Naive B cell (primary cell): ENCODE data around the gene DHTKD1. TPM values are rescaled to one million over a fixed set of nuclear protein-coding genes. Genes with fewer than 3 reads are reported as not detected.
"Not testable (repeated sequence)": the region's sequence is repeated elsewhere in the genome, so short reads cannot be mapped to it uniquely, and the experiment has no call there.

Experiments used
- ATAC-seq, 2 donors: fragments of 150-1000 bp; cut with Tn5 transposase; 2 replicates each; pipeline ENCODE4 v1.10.0; 2021; ENCODE audit warnings: low read depth in 2 of 2, mild to moderate bottlenecking in 2 of 2, moderate library complexity in 2 of 2
- DNase-seq: peaks from one replicate; pipeline ENCODE4 v3.0.0; 2022
- H3K27ac Mint-ChIP-seq, 6 donors: one replicate each; pipeline ENCODE4 v1.8.0; 2020 to 2022; ENCODE audit warnings: mild to moderate bottlenecking in 6 of 6, mixed read lengths in 6 of 6, moderate library complexity in 5 of 6, inconsistent platforms in 2 of 6
- H3K27me3 Mint-ChIP-seq, 3 donors: one replicate each; pipeline ENCODE4 v1.8.0; 2021 to 2022; ENCODE audit warnings: mixed read lengths in 3 of 3, mild to moderate bottlenecking in 1 of 3
- H3K36me3 Mint-ChIP-seq, 2 donors: one replicate each; pipeline ENCODE4 v1.8.0; 2020 to 2022; ENCODE audit warnings: mixed read lengths in 2 of 2, inconsistent platforms in 1 of 2, mild to moderate bottlenecking in 1 of 2
- H3K4me1 Mint-ChIP-seq, 3 donors: one replicate each; pipeline ENCODE4 v1.8.0; 2020 to 2022; ENCODE audit warnings: mixed read lengths in 3 of 3, inconsistent platforms in 1 of 3, mild to moderate bottlenecking in 1 of 3, moderate library complexity in 1 of 3
- H3K4me3 Mint-ChIP-seq, 8 donors: one replicate each; pipeline ENCODE4 v1.8.0; 2020 to 2022; ENCODE audit warnings: mild to moderate bottlenecking in 8 of 8, mixed read lengths in 8 of 8, moderate library complexity in 8 of 8, inconsistent platforms in 2 of 8
- H3K9me3 Mint-ChIP-seq, 7 donors: one replicate each; pipeline ENCODE4 v1.8.0; 2020 to 2022; ENCODE audit warnings: mixed read lengths in 7 of 7, mild to moderate bottlenecking in 5 of 7, inconsistent platforms in 2 of 7, moderate library complexity in 1 of 7
- polyA plus RNA-seq, 6 donors: library from polyadenylated mRNA; unstranded; fragments of 300-500 nt; fragmentation: Illumina TruSeq; gene quantifications; one replicate each; pipeline ENCODE4 v1.2.3, GENCODE V29; 2021; ENCODE audit warnings: low read depth in 6 of 6

DHTKD1 gene
- polyA plus RNA-seq, 6 donors from 2014 or later = 22.2 to 48.7 (median 29.3) TPM

- ATAC-seq (peak; percentile 68 to 81), DNase-seq (peak; percentile 97)
- peak within 1 kb of the TSS; percentile 99 to 100 (median 100) for H3K27ac Mint-ChIP-seq
- no peaks in the 10 kb centered on the region for H3K36me3 Mint-ChIP-seq
- peak within 1 kb of the TSS; percentile 92 to 99 (median 97) for H3K4me3 Mint-ChIP-seq
- no peaks in the 10 kb centered on the region for H3K27me3 Mint-ChIP-seq
- H3K9me3 Mint-ChIP-seq = no peaks in the 10 kb centered on the region
- H3K4me1 Mint-ChIP-seq = peaks cover 31 to 41% (median 34%) of the 10 kb centered on the region in 3 donors
Observed at GRCh38 chr10:12042797-12043651, 25.7 kb upstream of the DHTKD1 start, which contains the start of gene UPF2. UPF2 (minus strand) TSS chr10:12042809; CDS start chr10:12035423, 7,386 bp downstream.

- ATAC-seq (no peak), DNase-seq (no peak)
- no peaks in the 10 kb centered on the region for H3K27me3 Mint-ChIP-seq
- peaks cover 28 to 32% (median 29%) of the 10 kb centered on the region in 3 donors for H3K4me1 Mint-ChIP-seq
- H3K9me3 Mint-ChIP-seq = peaks cover 0 to 1% (median 0%) of the 10 kb centered on the region in 7 donors
- H3K27ac Mint-ChIP-seq = peak overlapping the region in 3 of 6 donors; percentile 10 to 62 (median 31)
- peak overlapping the region in 2 of 8 donors; percentile 1 to 92 for H3K4me3 Mint-ChIP-seq
- H3K36me3 Mint-ChIP-seq = no peaks in the 10 kb centered on the region
Observed at GRCh38 chr10:12045596-12045995, 23.2 kb upstream of the DHTKD1 start.

GRCh38 chr10:12048547-12048946, 20.2 kb upstream of the DHTKD1 start:
- H3K36me3 Mint-ChIP-seq = no peaks in the 10 kb centered on the region
- peaks cover 20 to 30% (median 25%) of the 10 kb centered on the region in 3 donors for H3K4me1 Mint-ChIP-seq
- H3K9me3 Mint-ChIP-seq = peaks cover 0 to 2% (median 0%) of the 10 kb centered on the region in 7 donors
- no peak for ATAC-seq
- H3K27me3 Mint-ChIP-seq = no peaks in the 10 kb centered on the region
- H3K4me3 Mint-ChIP-seq = no peak overlapping the region
- peak overlapping the region in 2 of 6 donors; percentile 22 to 93 for H3K27ac Mint-ChIP-seq
- DNase-seq = no peak

GRCh38 chr10:12050528-12050927, 18.2 kb upstream of the DHTKD1 start:
- peaks cover 25 to 37% (median 31%) of the 10 kb centered on the region in 3 donors for H3K4me1 Mint-ChIP-seq
- ATAC-seq (no peak), DNase-seq (no peak)
- H3K27me3 Mint-ChIP-seq = no peaks in the 10 kb centered on the region
- peak overlapping the region in 1 of 8 donors; percentile 16 for H3K4me3 Mint-ChIP-seq
- H3K9me3 Mint-ChIP-seq = peaks cover 0 to 2% (median 0%) of the 10 kb centered on the region in 7 donors
- H3K36me3 Mint-ChIP-seq = no peaks in the 10 kb centered on the region
- H3K27ac Mint-ChIP-seq = peak overlapping the region in 2 of 6 donors; percentile 59 to 62

- peaks cover 25 to 37% (median 31%) of the 10 kb centered on the region in 3 donors for H3K4me1 Mint-ChIP-seq
- H3K27ac Mint-ChIP-seq = peak overlapping the region in 5 of 6 donors; percentile 17 to 80 (median 62)
- no peaks in the 10 kb centered on the region for H3K27me3 Mint-ChIP-seq
- no peaks in the 10 kb centered on the region for H3K36me3 Mint-ChIP-seq
- peak; percentile 17 for DNase-seq
- H3K4me3 Mint-ChIP-seq = peak overlapping the region in 4 of 8 donors; percentile 1 to 75 (median 31)
- ATAC-seq = peak; percentile 66 to 72
- peaks cover 0 to 2% (median 0%) of the 10 kb centered on the region in 7 donors for H3K9me3 Mint-ChIP-seq
Observed at GRCh38 chr10:12051241-12051640, 17.5 kb upstream of the DHTKD1 start.

GRCh38 chr10:12055732-12056131, 13.0 kb upstream of the DHTKD1 start:
- H3K27ac Mint-ChIP-seq = peak overlapping the region in 2 of 6 donors; percentile 51 to 58
- ATAC-seq = no peak

GRCh38 chr10:12056748-12057147, 12.0 kb upstream of the DHTKD1 start:
- H3K27me3 Mint-ChIP-seq = no peaks in the 10 kb centered on the region
- H3K4me1 Mint-ChIP-seq = peaks cover 5 to 20% (median 12%) of the 10 kb centered on the region in 3 donors
- DNase-seq = no peak
- no peak for ATAC-seq
- H3K4me3 Mint-ChIP-seq = no peak overlapping the region
- peaks cover 0 to 1% (median 0%) of the 10 kb centered on the region in 7 donors for H3K9me3 Mint-ChIP-seq
- peak overlapping the region in 1 of 6 donors; percentile 73 for H3K27ac Mint-ChIP-seq
- no peaks in the 10 kb centered on the region for H3K36me3 Mint-ChIP-seq

More at GRCh38 chr10:12055732-12056131, 13.0 kb upstream of the DHTKD1 start:
- H3K9me3 Mint-ChIP-seq = peaks cover 0 to 1% (median 0%) of the 10 kb centered on the region in 7 donors
- H3K4me3 Mint-ChIP-seq = no peak overlapping the region
- H3K4me1 Mint-ChIP-seq = peaks cover 13 to 31% (median 22%) of the 10 kb centered on the region in 3 donors
- no peaks in the 10 kb centered on the region for H3K27me3 Mint-ChIP-seq
- H3K36me3 Mint-ChIP-seq = no peaks in the 10 kb centered on the region
- no peak for DNase-seq

GRCh38 chr10:12061124-12061523, 7.6 kb upstream of the DHTKD1 start:
- Mint-ChIP-seq H3K9me3 (no peaks in the 10 kb centered on the region), H3K36me3 (no peaks in the 10 kb centered on the region), H3K27ac (peak overlapping the region in 1 of 6 donors; percentile 75), H3K27me3 (no peaks in the 10 kb centered on the region), H3K4me1 (no peaks in the 10 kb centered on the region), H3K4me3 (no peak overlapping the region)
- DNase-seq (no peak), ATAC-seq (no peak)

- H3K27me3 Mint-ChIP-seq = no peaks in the 10 kb centered on the region
- no peaks in the 10 kb centered on the region for H3K4me1 Mint-ChIP-seq
- H3K36me3 Mint-ChIP-seq = no peaks in the 10 kb centered on the region
- no peak for DNase-seq
- no peak for ATAC-seq
- no peak overlapping the region for H3K27ac Mint-ChIP-seq
- peak overlapping the region in 2 of 8 donors; percentile 30 to 37 for H3K4me3 Mint-ChIP-seq
- no peaks in the 10 kb centered on the region for H3K9me3 Mint-ChIP-seq
Observed at GRCh38 chr10:12062754-12063482, 5.8 kb upstream of the DHTKD1 start.

- H3K4me3 Mint-ChIP-seq = no peak overlapping the region
- H3K27ac Mint-ChIP-seq = no peak overlapping the region
- no peaks in the 10 kb centered on the region for H3K36me3 Mint-ChIP-seq
- H3K4me1 Mint-ChIP-seq = peaks cover 0 to 5% (median 3%) of the 10 kb centered on the region in 3 donors
- no peaks in the 10 kb centered on the region for H3K9me3 Mint-ChIP-seq
- no peak for DNase-seq
- no peaks in the 10 kb centered on the region for H3K27me3 Mint-ChIP-seq
- ATAC-seq = no peak
Observed at GRCh38 chr10:12063483-12063818, 5.3 kb upstream of the DHTKD1 start.

- H3K36me3 Mint-ChIP-seq = no peaks in the 10 kb centered on the region
- peak overlapping the region in 4 of 6 donors; percentile 67 to 98 (median 89) for H3K27ac Mint-ChIP-seq
- DNase-seq = no peak
- no peak for ATAC-seq
- no peaks in the 10 kb centered on the region for H3K9me3 Mint-ChIP-seq
- peaks cover 11 to 30% (median 23%) of the 10 kb centered on the region in 3 donors for H3K4me1 Mint-ChIP-seq
- H3K27me3 Mint-ChIP-seq = no peaks in the 10 kb centered on the region
- peak overlapping the region in 3 of 8 donors; percentile 34 to 69 (median 54) for H3K4me3 Mint-ChIP-seq
Observed at GRCh38 chr10:12067336-12067735, 1.4 kb upstream of the DHTKD1 start.

GRCh38 chr10:12071441-12071840, 2.7 kb downstream of the DHTKD1 start:
- H3K4me3 Mint-ChIP-seq = peak overlapping the region in 3 of 8 donors; percentile 59 to 97 (median 70)
- not testable (repeated sequence) for H3K27ac Mint-ChIP-seq

GRCh38 chr10:12073526-12073925, 4.8 kb downstream of the DHTKD1 start:
- no peak for ATAC-seq
- Mint-ChIP-seq H3K4me3 (peak overlapping the region in 2 of 8 donors; percentile 20 to 72), H3K36me3 (no peaks in the 10 kb centered on the region), H3K9me3 (peaks cover 0 to 2% (median 0%) of the 10 kb centered on the region in 7 donors), H3K4me1 (peaks cover 27 to 71% (median 56%) of the 10 kb centered on the region in 3 donors), H3K27ac (peak overlapping the region in 5 of 6 donors; percentile 44 to 96 (median 92)), H3K27me3 (no peaks in the 10 kb centered on the region)
- no peak for DNase-seq

More at GRCh38 chr10:12071441-12071840, 2.7 kb downstream of the DHTKD1 start:
- not testable (repeated sequence) for DNase-seq, H3K27me3 Mint-ChIP-seq, H3K9me3 Mint-ChIP-seq, H3K36me3 Mint-ChIP-seq, ATAC-seq
- peaks cover 18 to 61% (median 44%) of the 10 kb centered on the region in 3 donors for H3K4me1 Mint-ChIP-seq
